Brain microvascular endothelial cell (primary cell): Measurements from ENCODE around the gene GALNT12.

Experiments used
- DNase-seq: peaks from one replicate; pipeline ENCODE4 v3.0.0-alpha.2; 2020
- H3K27ac ChIP-seq: fragments of 250-450 bp; sonication (Bioruptor Pico); 2 replicates; pipeline ENCODE4 v1.5.1; 2020; ENCODE audit warnings: mild to moderate bottlenecking, moderate library complexity
- H3K27me3 ChIP-seq: fragments of 250-450 bp; sonication (Bioruptor Pico); replicated peaks from 2 replicates; pipeline ENCODE4 v1.5.1; 2020; ENCODE audit warnings: mild to moderate bottlenecking
- H3K36me3 ChIP-seq: fragments of 250-450 bp; sonication (Bioruptor Pico); replicated peaks from 2 replicates; pipeline ENCODE4 v1.5.1; 2020; ENCODE audit warnings: mild to moderate bottlenecking
- H3K4me3 ChIP-seq: 2 replicates; pipeline ENCODE4 v1.5.1; 2011; ENCODE audit warnings: low read depth, mild to moderate bottlenecking, control low read depth, low read length, moderate library complexity
- CTCF ChIP-seq: IDR thresholded peaks from 2 replicates; pipeline ENCODE4 v1.5.1; 2011; ENCODE audit warnings: low read depth, mild to moderate bottlenecking, moderate library complexity, low read length, control low read depth, inconsistent platforms; ENCODE audit errors: missing control alignments
- in situ Hi-C: cut with HindIII; loops from 2 replicates; pipeline ENCODE4 v1.10.0; 2017; ENCODE audit warnings: low sequenced_read_pairs, low pct_ligation_motif_present

Gene GALNT12

GRCh38 chr9:98790842-98791607 is 16.4 kb upstream of the GALNT12 start:
- no peak overlapping the region for H3K27ac ChIP-seq

GRCh38 chr9:98791608-98792490 is 15.6 kb upstream of the GALNT12 start:
- no peak for TF ChIP-seq CTCF
- Histone ChIP-seq H3K4me3 (no peak overlapping the region), H3K36me3 (no peaks in the 10 kb centered on the region), H3K27me3 (no peaks in the 10 kb centered on the region), H3K27ac (no peak overlapping the region)
- in situ Hi-C loops: no loop called here
- DNase-seq: no peak

More at GRCh38 chr9:98790842-98791607, 16.4 kb upstream of the GALNT12 start:
- no peaks in the 10 kb centered on the region for H3K27me3 ChIP-seq
- H3K4me3 ChIP-seq: no peak overlapping the region
- in situ Hi-C loops: no loop called here
- no peaks in the 10 kb centered on the region for H3K36me3 ChIP-seq
- peak; percentile 84 for DNase-seq
- TF ChIP-seq CTCF: peak; percentile 96

- no peak for DNase-seq
- Histone ChIP-seq H3K27me3 (no peaks in the 10 kb centered on the region), H3K36me3 (no peaks in the 10 kb centered on the region), H3K27ac (no peak overlapping the region), H3K4me3 (no peak overlapping the region)
- TF ChIP-seq CTCF: no peak
- in situ Hi-C loops: no loop called here
Measured at GRCh38 chr9:98793031-98793430, 14.4 kb upstream of the GALNT12 start.

GRCh38 chr9:98794802-98795201 is 12.7 kb upstream of the GALNT12 start:
- Histone ChIP-seq H3K4me3 (no peak overlapping the region), H3K27ac (no peak overlapping the region), H3K36me3 (no peaks in the 10 kb centered on the region), H3K27me3 (no peaks in the 10 kb centered on the region)
- no peak for TF ChIP-seq CTCF
- in situ Hi-C loops: no loop called here
- no peak for DNase-seq

GRCh38 chr9:98795295-98795955 is 12.0 kb upstream of the GALNT12 start:
- H3K27me3 ChIP-seq: no peaks in the 10 kb centered on the region
- in situ Hi-C loops: no loop called here
- no peak overlapping the region for H3K27ac ChIP-seq
- DNase-seq: no peak
- no peak for TF ChIP-seq CTCF
- H3K4me3 ChIP-seq: peak overlapping the region; percentile 64
- H3K36me3 ChIP-seq: no peaks in the 10 kb centered on the region
